ENCODE data around the gene GPR17.

DNA sequence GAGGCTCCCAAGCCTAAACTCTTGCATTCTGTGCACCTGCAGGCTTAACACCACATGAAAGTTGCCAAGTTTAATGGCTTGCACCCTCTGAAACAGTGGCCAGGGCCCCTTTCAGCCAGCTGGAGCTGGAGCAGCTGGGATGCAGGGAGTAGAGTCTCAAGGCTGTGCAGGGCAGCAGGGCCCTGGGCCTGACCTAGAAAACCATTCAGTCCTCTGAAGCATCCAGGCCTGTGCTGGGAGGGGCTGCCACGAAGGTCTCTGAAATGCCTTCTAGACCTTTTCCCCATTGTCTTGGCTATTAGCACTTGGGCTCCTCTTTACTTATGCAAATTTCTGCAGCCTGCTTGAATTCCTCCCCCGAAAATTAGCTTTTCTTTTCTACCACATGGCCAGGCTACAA, 44.7 kb downstream of the GPR17 start:
- no peak for TF ChIP-seq POLR2A (IDR thresholded peaks at IDR 0.05)
- no peak for TF ChIP-seq CTCF (IDR thresholded peaks at IDR 0.05)
